AG09319 (cell line): ENCODE measurements around the gene LARP4B.
A peak's percentile ranks its signal among the peaks of the same experiment; 100 is the strongest.

ENCODE experiments used
- DNase-seq: peaks from one replicate; pipeline ENCODE4 v3.0.0-alpha.2; 2010; ENCODE audit warnings: low read depth; ENCODE audit errors: extremely low read depth
- TF ChIP-seq, protein P1 (sequence below): IDR thresholded peaks from 2 replicates; pipeline ENCODE4 v1.5.1; 2011; ENCODE audit warnings: low read depth, mild to moderate bottlenecking, inconsistent platforms, low read length, moderate library complexity

Gene LARP4B

GRCh38 chr10:792792-793100 lies 138.8 kb downstream of the LARP4B start:
- TF ChIP-seq, protein P1, sequence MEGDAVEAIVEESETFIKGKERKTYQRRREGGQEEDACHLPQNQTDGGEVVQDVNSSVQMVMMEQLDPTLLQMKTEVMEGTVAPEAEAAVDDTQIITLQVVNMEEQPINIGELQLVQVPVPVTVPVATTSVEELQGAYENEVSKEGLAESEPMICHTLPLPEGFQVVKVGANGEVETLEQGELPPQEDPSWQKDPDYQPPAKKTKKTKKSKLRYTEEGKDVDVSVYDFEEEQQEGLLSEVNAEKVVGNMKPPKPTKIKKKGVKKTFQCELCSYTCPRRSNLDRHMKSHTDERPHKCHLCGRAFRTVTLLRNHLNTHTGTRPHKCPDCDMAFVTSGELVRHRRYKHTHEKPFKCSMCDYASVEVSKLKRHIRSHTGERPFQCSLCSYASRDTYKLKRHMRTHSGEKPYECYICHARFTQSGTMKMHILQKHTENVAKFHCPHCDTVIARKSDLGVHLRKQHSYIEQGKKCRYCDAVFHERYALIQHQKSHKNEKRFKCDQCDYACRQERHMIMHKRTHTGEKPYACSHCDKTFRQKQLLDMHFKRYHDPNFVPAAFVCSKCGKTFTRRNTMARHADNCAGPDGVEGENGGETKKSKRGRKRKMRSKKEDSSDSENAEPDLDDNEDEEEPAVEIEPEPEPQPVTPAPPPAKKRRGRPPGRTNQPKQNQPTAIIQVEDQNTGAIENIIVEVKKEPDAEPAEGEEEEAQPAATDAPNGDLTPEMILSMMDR, result no peak
- no peak for DNase-seq

- no peak for DNase-seq
Measured at GRCh38 chr10:792083-792791, 139.3 kb downstream of the LARP4B start.

DNA sequence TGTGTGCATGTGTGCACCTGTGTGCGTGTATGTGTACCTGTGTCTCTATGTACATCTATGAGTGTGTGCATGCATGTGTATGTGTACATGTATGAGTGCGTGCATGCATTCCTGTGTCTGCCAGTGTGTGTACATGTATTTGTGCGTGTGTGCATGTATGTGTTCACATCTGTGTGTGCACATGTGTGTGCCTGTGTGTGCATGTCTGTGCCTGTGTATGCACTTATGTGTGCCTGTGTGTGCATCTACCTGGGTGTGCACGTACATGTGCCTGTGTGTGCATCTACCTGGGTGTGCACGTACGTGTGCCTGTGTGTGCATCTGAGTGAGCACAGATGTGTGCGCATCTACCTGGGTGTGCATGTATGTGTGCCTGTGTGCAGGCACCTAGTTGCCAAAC lies 139.9 kb downstream of the LARP4B start:
- TF ChIP-seq, protein P1, result no peak
- no peak for DNase-seq

More at GRCh38 chr10:792083-792791, 139.3 kb downstream of the LARP4B start:
- TF ChIP-seq, protein P1, result no peak

DNA sequence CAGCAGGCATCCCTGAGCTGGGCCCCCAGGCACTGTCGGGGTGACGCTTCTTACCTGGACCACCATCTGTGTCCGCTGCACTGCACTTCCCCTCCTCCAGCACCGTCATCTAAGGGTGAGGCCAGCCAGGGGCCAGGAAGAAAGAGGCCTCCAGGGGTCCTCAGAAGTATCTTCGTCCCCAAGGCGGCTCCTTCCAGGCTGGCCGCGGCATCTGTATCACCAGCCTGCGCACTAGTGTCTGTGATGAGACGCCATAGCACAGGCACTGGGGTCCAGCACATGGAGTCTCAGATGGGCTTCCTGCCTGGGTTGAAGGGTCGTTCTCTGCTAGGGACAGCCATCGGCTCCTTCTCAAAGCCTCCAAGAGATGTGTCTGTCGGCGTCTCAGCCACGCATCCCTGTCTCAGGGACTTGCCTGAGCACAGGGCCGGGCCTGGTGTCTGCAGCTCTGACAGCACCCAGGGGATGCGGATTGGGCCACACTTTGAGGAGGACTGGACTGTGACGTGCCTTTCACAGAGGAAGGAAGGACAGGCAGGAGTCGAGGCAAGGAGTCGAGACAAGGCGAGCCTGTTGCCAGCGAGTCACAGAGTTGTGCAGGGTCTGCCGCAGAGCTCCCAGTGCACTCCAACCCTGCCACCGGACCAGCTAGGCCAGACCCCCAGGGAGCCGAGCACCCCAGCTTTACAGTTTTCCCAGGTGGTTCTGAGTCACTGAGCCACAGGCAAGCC lies 140.5 kb downstream of the LARP4B start:
- TF ChIP-seq, protein P1, result no peak
- no peak for DNase-seq

DNA sequence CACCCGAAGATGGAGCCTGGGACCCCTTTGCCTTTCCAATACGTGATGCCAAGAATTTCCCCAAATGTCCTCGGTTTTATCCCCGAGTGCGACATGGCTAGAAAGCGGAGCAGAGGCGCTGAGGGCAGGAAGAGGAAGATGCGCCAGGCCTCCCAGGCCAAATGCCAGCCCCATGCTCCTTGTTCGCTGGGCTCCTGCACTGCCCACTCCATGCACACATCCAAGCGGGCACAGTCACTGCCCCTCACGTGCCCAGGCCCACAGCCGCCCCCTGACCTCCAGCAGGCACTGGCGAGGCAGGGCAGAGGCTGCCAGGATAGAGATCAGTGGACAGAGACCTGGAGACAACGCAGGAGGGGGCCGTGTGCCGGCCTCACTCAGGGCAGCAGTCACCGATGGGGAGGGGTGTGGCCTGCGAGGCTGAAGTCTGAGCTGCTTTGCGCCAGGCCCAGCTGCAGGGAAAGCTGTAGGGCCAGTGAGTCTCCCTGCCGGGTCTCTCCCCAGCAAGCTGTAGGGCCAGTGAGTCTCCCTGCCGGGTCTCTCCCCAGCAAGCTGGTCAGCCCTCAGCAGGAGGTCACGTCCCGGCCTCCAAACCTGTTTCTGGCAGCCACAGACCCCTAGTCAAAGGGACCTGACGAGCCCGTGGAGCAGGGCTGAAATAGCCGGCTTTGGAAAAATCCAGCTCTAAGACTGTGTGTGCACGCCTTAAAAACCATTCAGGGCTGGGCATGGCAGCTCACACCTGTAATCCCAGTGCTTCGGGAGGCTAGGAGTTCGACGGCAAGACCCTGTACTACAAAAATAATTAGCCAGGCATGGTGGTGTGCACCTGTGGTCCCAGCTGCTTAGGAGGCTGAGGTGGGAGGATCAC lies 141.4 kb downstream of the LARP4B start:
- TF ChIP-seq, protein P1, result no peak
- DNase-seq, result no peak

DNA sequence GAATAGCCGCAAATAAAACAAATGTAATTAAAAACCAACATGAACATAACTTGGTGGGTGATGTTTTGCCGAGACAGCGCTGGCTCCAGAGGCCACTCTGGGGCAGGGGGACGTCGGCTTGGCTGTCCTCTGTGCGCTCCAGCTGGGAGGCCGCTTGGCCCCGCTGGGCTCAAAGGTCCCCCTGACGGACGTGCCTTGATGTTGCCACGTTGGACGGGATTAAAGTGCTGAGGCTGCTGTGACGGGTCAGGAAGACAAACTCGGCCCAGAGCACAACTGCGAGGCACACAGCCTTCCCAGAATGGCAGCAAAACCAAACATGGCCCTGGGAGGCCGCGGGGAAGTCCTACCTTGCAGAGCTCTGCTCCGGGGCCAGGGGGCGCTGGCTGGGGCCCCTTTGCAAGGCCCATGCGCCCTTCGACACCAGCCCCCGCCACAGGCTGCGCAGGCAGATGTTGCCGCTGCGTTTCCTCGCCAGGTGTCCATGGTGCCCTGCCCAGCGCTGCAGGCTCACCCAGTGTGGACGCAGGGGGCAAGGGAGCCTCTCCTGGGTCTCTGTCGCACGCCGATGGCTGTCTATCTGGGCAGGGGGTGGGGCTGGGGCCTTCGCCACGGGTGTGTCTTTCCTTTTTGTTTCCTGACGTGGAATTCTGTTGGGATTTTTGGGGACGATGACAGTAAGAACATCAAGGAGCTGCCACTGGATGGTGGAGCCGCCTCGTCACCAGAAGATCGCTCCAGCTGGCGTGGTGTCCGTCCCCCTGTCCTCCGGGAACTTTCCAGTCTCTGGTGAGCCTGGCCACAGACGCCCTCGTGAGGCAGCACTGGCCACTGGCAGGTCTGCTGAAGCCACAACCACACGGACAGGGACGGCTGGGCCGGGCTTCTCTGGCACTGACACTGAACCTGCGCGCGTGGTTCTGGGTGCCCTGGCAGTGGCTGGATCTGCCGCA lies 142.4 kb downstream of the LARP4B start:
- peak; percentile 48 for DNase-seq
- TF ChIP-seq, protein P1, result peak; percentile 86
